GM12892 (cell line): ENCODE measurements around the gene ANKRD23. TPM values are rescaled to one million over a fixed set of nuclear protein-coding genes. Genes with fewer than 3 reads are reported as not detected.
"Not testable (repeated sequence)": the region's sequence is repeated elsewhere in the genome, so short reads cannot be mapped to it uniquely, and the experiment has no call there.

Source experiments
- DNase-seq: peaks from one replicate; pipeline ENCODE4 v3.0.0; 2011; ENCODE audit not compliant: insufficient read length
- FAIRE-seq: peaks from 2 replicates; lab custom pipeline; 2011; peaks lifted over from hg19 to GRCh38; lab: Jason Lieb, UNC
- POLR2A ChIP-seq: IDR thresholded peaks from 2 replicates; pipeline ENCODE4 v1.6.1; 2011; ENCODE audit warnings: low read depth, low read length, control low read depth
- POLR2AphosphoS5 ChIP-seq: IDR thresholded peaks from 2 replicates; pipeline ENCODE4 v1.6.1; 2011; ENCODE audit warnings: low read depth, low read length, control low read depth
- TAF1 ChIP-seq: IDR thresholded peaks from 2 replicates; pipeline ENCODE4 v1.6.1; 2011; ENCODE audit warnings: low read depth, mild to moderate bottlenecking, control low read depth, low read length, borderline replicate concordance
- polyA plus RNA-seq: library from polyadenylated mRNA; unstranded; fragments of >200 nt; gene quantifications from one replicate; pipeline ENCODE4 v1.2.1, GENCODE V29; 2012; ENCODE audit warnings: missing spikeins, inconsistent platforms; ENCODE audit not compliant: missing spikeins

ANKRD23 gene
- 2.5 TPM for polyA plus RNA-seq

- DNase-seq (no peak), FAIRE-seq (no peak)
- TF ChIP-seq TAF1 = no peak
- no peak for TF ChIP-seq POLR2AphosphoS5
- no peak for TF ChIP-seq POLR2A
Observed at GRCh38 chr2:96843538-96844268, at the start of gene ANKRD23. TSS of gene ANKRD23 (minus strand) at chr2:96844021. CDS start at chr2:96843992, 29 bp downstream.

GRCh38 chr2:96891591-96892333 lies 47.9 kb upstream of the ANKRD23 start:
- no peak for DNase-seq
- no peak for FAIRE-seq
- TF ChIP-seq POLR2AphosphoS5 (no peak), TAF1 (no peak), POLR2A (no peak)

- TF ChIP-seq POLR2A = no peak
- no peak for TF ChIP-seq POLR2AphosphoS5
- TF ChIP-seq TAF1 = no peak
- DNase-seq (no peak), FAIRE-seq (no peak)
Observed at GRCh38 chr2:96890726-96891385, 47.0 kb upstream of the ANKRD23 start.

GRCh38 chr2:96890252-96890651 lies 46.4 kb upstream of the ANKRD23 start:
- TF ChIP-seq POLR2A (no peak), POLR2AphosphoS5 (no peak), TAF1 (no peak)
- DNase-seq (no peak), FAIRE-seq (no peak)

GRCh38 chr2:96889502-96889901 lies 45.7 kb upstream of the ANKRD23 start:
- DNase-seq, FAIRE-seq: not testable (repeated sequence)

GRCh38 chr2:96888072-96889011 lies 44.5 kb upstream of the ANKRD23 start:
- no peak for DNase-seq
- no peak for TF ChIP-seq POLR2AphosphoS5
- no peak for TF ChIP-seq TAF1
- no peak for TF ChIP-seq POLR2A
- FAIRE-seq = no peak

- no peak for FAIRE-seq
- no peak for TF ChIP-seq TAF1
- TF ChIP-seq POLR2AphosphoS5 = no peak
- TF ChIP-seq POLR2A = no peak
- DNase-seq = no peak
Observed at GRCh38 chr2:96887493-96888012, 43.7 kb upstream of the ANKRD23 start.

- DNase-seq (no peak), FAIRE-seq (no peak)
- TF ChIP-seq POLR2AphosphoS5 (no peak), POLR2A (no peak), TAF1 (no peak)
Observed at GRCh38 chr2:96885432-96886347, 41.9 kb upstream of the ANKRD23 start.

GRCh38 chr2:96884299-96885094 lies 40.7 kb upstream of the ANKRD23 start:
- FAIRE-seq (no peak), DNase-seq (no peak)
- TF ChIP-seq TAF1 (no peak), POLR2AphosphoS5 (no peak), POLR2A (no peak)
